ENCODE data around the gene FTHL17. TPM values are rescaled to one million over a fixed set of nuclear protein-coding genes. Genes with fewer than 3 reads are reported as not detected.
A peak's percentile ranks its signal among the peaks of the same experiment; 100 is the strongest.

FTHL17 gene
- total and polyA plus RNA-seq, 4 donors, result not detected

GRCh38 chrX:31057691-31058090 is 14.2 kb downstream of the FTHL17 start:
- no peak overlapping the region for H3K27ac ChIP-seq (ENCODE audit: low read depth in 1 of 2, low read length in 1 of 2)
- DNase-seq (no peak), ATAC-seq (ENCODE audit: insufficient read depth, low FRiP score) (no peak)
- H3K9ac ChIP-seq (ENCODE audit: insufficient read depth in 1 of 2, low read length in 2 of 2), result no peak overlapping the region
- no peaks in the 10 kb centered on the region for H3K4me1 ChIP-seq (ENCODE audit: control insufficient read depth in 5 of 5, insufficient read depth in 5 of 5, low read length in 5 of 5)
- 60 to 84% methylated on average over 4 of the region's 4 CpGs for WGBS, 2 donors
- H3K4me3 ChIP-seq, result no peak overlapping the region
- no peaks in the 10 kb centered on the region for H3K36me3 ChIP-seq (ENCODE audit: control insufficient read depth in 4 of 4, insufficient read depth in 4 of 4, low read length in 4 of 4)
- no peak for TF ChIP-seq CTCF (IDR thresholded peaks at IDR 0.05; ENCODE audit: control extremely low read depth, extremely low read depth)
- no peaks in the 10 kb centered on the region for H3K9me3 ChIP-seq (ENCODE audit: control insufficient read depth in 4 of 4, insufficient read depth in 3 of 4, low read length in 3 of 4)
- peaks cover 0 to 5% (median 0%) of the 10 kb centered on the region in 3 donors for H3K27me3 ChIP-seq (ENCODE audit: control insufficient read depth in 3 of 3, insufficient read depth in 3 of 3, low read length in 2 of 3)

GRCh38 chrX:31057291-31057690 is 14.6 kb downstream of the FTHL17 start:
- H3K9ac ChIP-seq (ENCODE audit: insufficient read depth in 1 of 2, low read length in 2 of 2), result no peak overlapping the region
- peaks cover 0 to 5% (median 0%) of the 10 kb centered on the region in 3 donors for H3K27me3 ChIP-seq (ENCODE audit: control insufficient read depth in 3 of 3, insufficient read depth in 3 of 3, low read length in 2 of 3)
- H3K9me3 ChIP-seq (ENCODE audit: control insufficient read depth in 4 of 4, insufficient read depth in 3 of 4, low read length in 3 of 4), result no peaks in the 10 kb centered on the region
- ATAC-seq (ENCODE audit: insufficient read depth, low FRiP score) (no peak), DNase-seq (no peak)
- no peak for TF ChIP-seq CTCF (IDR thresholded peaks at IDR 0.05; ENCODE audit: control extremely low read depth, extremely low read depth)
- WGBS, 2 donors, result 65 to 83% methylated on average over 3 of the region's 3 CpGs
- H3K4me1 ChIP-seq (ENCODE audit: control insufficient read depth in 5 of 5, insufficient read depth in 5 of 5, low read length in 5 of 5), result no peaks in the 10 kb centered on the region
- H3K27ac ChIP-seq (ENCODE audit: low read depth in 1 of 2, low read length in 1 of 2), result no peak overlapping the region
- no peak overlapping the region for H3K4me3 ChIP-seq
- H3K36me3 ChIP-seq (ENCODE audit: control insufficient read depth in 4 of 4, insufficient read depth in 4 of 4, low read length in 4 of 4), result no peaks in the 10 kb centered on the region

GRCh38 chrX:31053621-31054020 is 18.2 kb downstream of the FTHL17 start:
- DNase-seq, result peak; percentile 29 to 83 (median 64)
- Histone ChIP-seq H3K27me3 (ENCODE audit: control insufficient read depth in 3 of 3, insufficient read depth in 3 of 3, low read length in 2 of 3) (peaks cover 0 to 5% (median 0%) of the 10 kb centered on the region in 3 donors), H3K4me1 (ENCODE audit: control insufficient read depth in 5 of 5, insufficient read depth in 5 of 5, low read length in 5 of 5) (no peaks in the 10 kb centered on the region), H3K36me3 (ENCODE audit: control insufficient read depth in 4 of 4, insufficient read depth in 4 of 4, low read length in 4 of 4) (no peaks in the 10 kb centered on the region), H3K4me3 (no peak overlapping the region), H3K9ac (ENCODE audit: insufficient read depth in 1 of 2, low read length in 2 of 2) (no peak overlapping the region), H3K27ac (ENCODE audit: low read depth in 1 of 2, low read length in 1 of 2) (no peak overlapping the region), H3K9me3 (ENCODE audit: control insufficient read depth in 4 of 4, insufficient read depth in 3 of 4, low read length in 3 of 4) (no peaks in the 10 kb centered on the region)
- no peak for TF ChIP-seq CTCF (IDR thresholded peaks at IDR 0.05; ENCODE audit: control extremely low read depth, extremely low read depth)
- ATAC-seq (ENCODE audit: insufficient read depth, low FRiP score), result no peak
- 66 to 86% methylated on average over 3 of the region's 3 CpGs for WGBS, 2 donors

- Histone ChIP-seq H3K36me3 (ENCODE audit: control insufficient read depth in 4 of 4, insufficient read depth in 4 of 4, low read length in 4 of 4) (no peaks in the 10 kb centered on the region), H3K27me3 (ENCODE audit: control insufficient read depth in 3 of 3, insufficient read depth in 3 of 3, low read length in 2 of 3) (peaks cover 0 to 3% (median 0%) of the 10 kb centered on the region in 3 donors), H3K4me1 (ENCODE audit: control insufficient read depth in 5 of 5, insufficient read depth in 5 of 5, low read length in 5 of 5) (peaks cover 0 to 5% (median 0%) of the 10 kb centered on the region in 5 donors), H3K9ac (ENCODE audit: insufficient read depth in 1 of 2, low read length in 2 of 2) (no peak overlapping the region), H3K27ac (ENCODE audit: low read depth in 1 of 2, low read length in 1 of 2) (no peak overlapping the region), H3K4me3 (no peak overlapping the region), H3K9me3 (ENCODE audit: control insufficient read depth in 4 of 4, insufficient read depth in 3 of 4, low read length in 3 of 4) (no peaks in the 10 kb centered on the region)
- 64 to 78% methylated on average over 3 of the region's 3 CpGs for WGBS, 2 donors
- no peak for ATAC-seq (ENCODE audit: insufficient read depth, low FRiP score)
- no peak for TF ChIP-seq CTCF (IDR thresholded peaks at IDR 0.05; ENCODE audit: control extremely low read depth, extremely low read depth)
- no peak for DNase-seq
Observed at GRCh38 chrX:31039327-31039711, 32.5 kb downstream of the FTHL17 start.
